IPS-NIHi7 (cell line): ENCODE results near the gene PAOX.
"Not testable (repeated sequence)": the region's sequence is repeated elsewhere in the genome, so short reads cannot be mapped to it uniquely, and the experiment has no call there.

Experiments used
- DNase-seq: peaks from one replicate; pipeline ENCODE4 v3.0.0; 2012; ENCODE audit warnings: mixed read lengths; ENCODE audit errors: extremely low spot score

PAOX gene

GRCh38 chr10:133385214-133385613, 6.2 kb downstream of the PAOX start:
- no peak for DNase-seq

- not testable (repeated sequence) for DNase-seq
Measured at GRCh38 chr10:133386951-133387350, 7.9 kb downstream of the PAOX start.

GRCh38 chr10:133388236-133388972, 9.3 kb downstream of the PAOX start:
- DNase-seq: no peak

GRCh38 chr10:133388973-133389818, 10.1 kb downstream of the PAOX start:
- DNase-seq: no peak

GRCh38 chr10:133390597-133391248, 11.7 kb downstream of the PAOX start:
- DNase-seq: no peak

- no peak for DNase-seq
Measured at GRCh38 chr10:133391249-133391635, 12.2 kb downstream of the PAOX start.

- DNase-seq: no peak
Measured at GRCh38 chr10:133391761-133392518, 12.9 kb downstream of the PAOX start.

GRCh38 chr10:133393401-133394063, 14.5 kb downstream of the PAOX start:
- DNase-seq: no peak

- DNase-seq: peak; percentile 99
Measured at GRCh38 chr10:133394064-133394663, 15.1 kb downstream of the PAOX start, which contains the start of gene MTG1. Gene MTG1 (plus strand): TSS chr10:133394157. CDS start chr10:133394221, 64 bp downstream.

GRCh38 chr10:133394801-133395221, 15.7 kb downstream of the PAOX start:
- DNase-seq: no peak

GRCh38 chr10:133396035-133396624, 17.1 kb downstream of the PAOX start:
- no peak for DNase-seq

GRCh38 chr10:133397938-133398337, 18.9 kb downstream of the PAOX start:
- no peak for DNase-seq

GRCh38 chr10:133399123-133399601, 20.1 kb downstream of the PAOX start:
- no peak for DNase-seq

GRCh38 chr10:133400624-133401424, 21.8 kb downstream of the PAOX start:
- no peak for DNase-seq

GRCh38 chr10:133401500-133401899, 22.4 kb downstream of the PAOX start:
- DNase-seq: no peak

- no peak for DNase-seq
Measured at GRCh38 chr10:133401981-133402725, 23.1 kb downstream of the PAOX start.

- no peak for DNase-seq
Measured at GRCh38 chr10:133403359-133403758, 24.3 kb downstream of the PAOX start.

- DNase-seq: no peak
Measured at GRCh38 chr10:133403784-133404183, 24.7 kb downstream of the PAOX start.
